Measurements from ENCODE around the gene SDCBP2.
"Not testable (repeated sequence)": the region's sequence is repeated elsewhere in the genome, so short reads cannot be mapped to it uniquely, and the experiment has no call there.

DNA sequence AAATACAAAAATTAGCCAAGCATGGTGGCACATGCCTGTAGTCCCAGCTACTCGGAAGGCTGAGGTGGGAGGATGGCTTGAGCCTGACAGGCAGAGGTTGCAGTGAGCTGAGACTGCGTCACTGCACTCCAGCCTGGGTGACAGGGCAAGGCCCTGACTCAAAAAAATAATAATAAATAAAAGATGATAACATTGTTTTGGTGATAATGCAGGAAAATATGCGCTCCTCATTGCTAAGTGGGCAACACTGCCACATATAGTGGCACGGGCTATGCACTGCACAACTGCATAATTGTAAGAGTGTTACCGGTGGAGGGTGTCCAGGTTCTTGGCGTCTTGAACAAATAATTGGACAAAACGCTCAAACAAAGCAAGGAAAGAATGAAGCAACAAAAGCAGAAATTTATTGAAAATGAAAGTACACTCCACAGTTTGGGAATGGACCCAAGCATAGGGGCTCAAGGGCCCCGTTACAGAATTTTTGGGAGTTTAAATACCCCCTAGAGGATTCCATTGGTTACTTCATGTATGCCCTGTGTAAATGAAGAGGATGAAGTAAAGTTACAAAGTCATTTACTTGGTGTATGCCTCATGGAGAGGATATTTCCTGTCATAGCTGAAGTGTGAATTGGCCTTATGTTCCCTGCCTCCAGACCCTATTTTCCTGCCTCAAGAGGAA, 14.6 kb upstream of the SDCBP2 start:
- not testable (repeated sequence) for TF ChIP-seq EZH2phosphoT487 (IDR thresholded peaks at IDR 0.05; ENCODE audit: insufficient read depth, low read depth); EZH2 (IDR thresholded peaks at IDR 0.05; ENCODE audit: insufficient read depth, poor library complexity, severe bottlenecking)

Data from GM23248 (cell line).